ENCODE data around the gene TTC28. TPM values are rescaled to one million over a fixed set of nuclear protein-coding genes. Genes with fewer than 3 reads are reported as not detected.

Gene TTC28
- total and polyA plus RNA-seq, 2 donors (not counting 3 experiments of a cell fraction or from before 2014, with no cell fraction given) = 16.5 to 51.1 TPM

DNA sequence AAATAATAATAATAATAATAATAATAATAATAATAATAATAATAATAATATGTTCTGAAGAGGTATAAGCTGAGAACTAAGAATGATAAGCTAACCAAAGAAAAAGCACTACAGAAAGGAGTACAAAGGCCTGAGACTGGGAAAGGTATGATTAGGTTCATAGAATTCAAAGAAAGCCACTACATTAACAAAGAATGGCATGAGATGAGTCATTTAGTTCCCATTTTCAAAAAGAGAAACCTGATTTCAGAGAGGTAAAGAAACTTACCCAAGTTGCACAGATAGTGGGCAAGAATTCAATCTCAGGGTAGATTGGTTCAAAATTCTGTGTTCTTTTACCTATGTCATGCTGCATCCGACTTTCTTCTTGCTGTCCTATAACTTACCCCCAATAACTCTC lies 350.9 kb downstream of the TTC28 start:
- no peaks in the 10 kb centered on the region for H3K79me2 ChIP-seq (ENCODE audit: control insufficient read depth, insufficient read depth, low read length)
- no peaks in the 10 kb centered on the region for H3K36me3 ChIP-seq (ENCODE audit: control insufficient read depth in 2 of 2, extremely low read depth in 1 of 2, insufficient read depth in 2 of 2, low read length in 2 of 2)
- BruUV-seq (replicated peaks) = no TSS peak
- H3K4me3 ChIP-seq (replicated peaks in 1 of 3; ENCODE audit: insufficient read depth in 1 of 3, low read depth in 1 of 3, low read length in 3 of 3) = no peak overlapping the region
- H3K27ac ChIP-seq (ENCODE audit: insufficient read depth, low read depth, low read length) = no peak overlapping the region
- dilution Hi-C loops (cut with MboI; ENCODE audit: extremely low pct_ligation_motif_present, low sequenced_read_pairs) = no loop called here
- H3K4me2 ChIP-seq (ENCODE audit: insufficient read depth, low read length) = no peak overlapping the region
- intact Hi-C loops (cut with micrococcal nuclease) = no loop called here
- no peak overlapping the region for H2AFZ ChIP-seq (ENCODE audit: low read depth, low read length)
- ChIA-PET CTCF (no interaction called here), POLR2A (no interaction called here)
- no peak for DNase-seq (ENCODE audit: low read depth, low spot score)
- TF ChIP-seq POLR2AphosphoS5 (IDR thresholded peaks at IDR 0.05; ENCODE audit: insufficient read depth, low read depth, low read length) (no peak), JUN (IDR thresholded peaks at IDR 0.05; ENCODE audit: borderline replicate concordance, insufficient read depth, insufficient read length, low read depth) (no peak), POLR2A (IDR thresholded peaks at IDR 0.05; ENCODE audit: low read depth, low read length) (no peak), EZH2 (IDR thresholded peaks at IDR 0.05; ENCODE audit: borderline replicate concordance, low read depth, low read length, severe bottlenecking) (no peak)
- TF ChIP-seq, protein P1, sequence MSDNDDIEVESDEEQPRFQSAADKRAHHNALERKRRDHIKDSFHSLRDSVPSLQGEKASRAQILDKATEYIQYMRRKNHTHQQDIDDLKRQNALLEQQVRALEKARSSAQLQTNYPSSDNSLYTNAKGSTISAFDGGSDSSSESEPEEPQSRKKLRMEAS (IDR thresholded peaks at IDR 0.05; ENCODE audit: insufficient read depth, insufficient read length) = no peak
- no peaks in the 10 kb centered on the region for H3K9me1 ChIP-seq (replicated peaks; ENCODE audit: control insufficient read depth, extremely low read depth, insufficient read depth, low read length)
- peaks cover 4% of the 10 kb centered on the region for H4K20me1 ChIP-seq (replicated peaks; ENCODE audit: control insufficient read depth, extremely low read depth, insufficient read depth, low read length)
- no peaks in the 10 kb centered on the region for H3K4me1 ChIP-seq (ENCODE audit: control insufficient read depth, extremely low read depth, insufficient read depth, low read length)
- H3K9me3 ChIP-seq (replicated peaks; ENCODE audit: control insufficient read depth, insufficient read depth, low read length) = no peaks in the 10 kb centered on the region
- H3K27me3 ChIP-seq (ENCODE audit: control insufficient read depth in 2 of 2, insufficient read depth in 2 of 2, low read length in 2 of 2) = no peaks in the 10 kb centered on the region
- FAIRE-seq = no peak
- no peak overlapping the region for H3K9ac ChIP-seq (replicated peaks; ENCODE audit: extremely low read depth, insufficient read depth, low read length)

DNA sequence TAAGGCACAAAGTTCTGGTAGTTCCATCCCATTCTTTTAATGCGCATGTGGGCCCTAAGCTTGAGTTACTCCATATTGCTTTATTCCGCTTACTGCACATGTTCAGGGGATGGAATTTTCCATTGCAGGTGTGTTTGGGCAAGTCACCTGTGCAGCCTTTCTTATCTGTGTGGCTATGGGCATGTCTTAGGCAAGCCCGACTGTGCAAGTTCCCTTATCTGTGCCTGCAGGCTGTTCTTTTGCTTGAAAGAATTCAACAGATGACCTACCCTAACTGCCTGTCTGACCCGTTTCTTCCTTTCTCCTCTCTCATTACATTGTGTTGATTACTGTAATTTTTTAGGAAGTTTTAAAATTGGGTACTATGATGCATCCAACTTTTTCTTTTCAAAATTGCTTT lies 363.6 kb downstream of the TTC28 start:
- POLR2A ChIA-PET = no interaction called here
- peak; percentile 57 for DNase-seq (ENCODE audit: low read depth, low spot score)

More for the DNA sequence above, 363.6 kb downstream of the TTC28 start:
- no peak overlapping the region for H3K4me2 ChIP-seq (ENCODE audit: insufficient read depth, low read length)
- H4K20me1 ChIP-seq (replicated peaks; ENCODE audit: control insufficient read depth, extremely low read depth, insufficient read depth, low read length) = peaks cover 2% of the 10 kb centered on the region
- H3K9me3 ChIP-seq (replicated peaks; ENCODE audit: control insufficient read depth, insufficient read depth, low read length) = no peaks in the 10 kb centered on the region
- no peak overlapping the region for H3K27ac ChIP-seq (ENCODE audit: insufficient read depth, low read depth, low read length)
- CTCF ChIA-PET = no interaction called here
- H3K4me3 ChIP-seq (replicated peaks in 1 of 3; ENCODE audit: insufficient read depth in 1 of 3, low read depth in 1 of 3, low read length in 3 of 3) = no peak overlapping the region
- no peak overlapping the region for H3K9ac ChIP-seq (replicated peaks; ENCODE audit: extremely low read depth, insufficient read depth, low read length)
- H3K9me1 ChIP-seq (replicated peaks; ENCODE audit: control insufficient read depth, extremely low read depth, insufficient read depth, low read length) = no peaks in the 10 kb centered on the region
- H2AFZ ChIP-seq (ENCODE audit: low read depth, low read length) = no peak overlapping the region
- no peaks in the 10 kb centered on the region for H3K4me1 ChIP-seq (ENCODE audit: control insufficient read depth, extremely low read depth, insufficient read depth, low read length)
- no peaks in the 10 kb centered on the region for H3K79me2 ChIP-seq (ENCODE audit: control insufficient read depth, insufficient read depth, low read length)
- no TSS peak for BruUV-seq (replicated peaks)
- H3K36me3 ChIP-seq (ENCODE audit: control insufficient read depth in 2 of 2, extremely low read depth in 1 of 2, insufficient read depth in 2 of 2, low read length in 2 of 2) = no peaks in the 10 kb centered on the region
- intact Hi-C loops (cut with micrococcal nuclease) = no loop called here
- no peak for FAIRE-seq
- no peak for TF ChIP-seq POLR2A (IDR thresholded peaks at IDR 0.05; ENCODE audit: low read depth, low read length)
- TF ChIP-seq, protein P2, sequence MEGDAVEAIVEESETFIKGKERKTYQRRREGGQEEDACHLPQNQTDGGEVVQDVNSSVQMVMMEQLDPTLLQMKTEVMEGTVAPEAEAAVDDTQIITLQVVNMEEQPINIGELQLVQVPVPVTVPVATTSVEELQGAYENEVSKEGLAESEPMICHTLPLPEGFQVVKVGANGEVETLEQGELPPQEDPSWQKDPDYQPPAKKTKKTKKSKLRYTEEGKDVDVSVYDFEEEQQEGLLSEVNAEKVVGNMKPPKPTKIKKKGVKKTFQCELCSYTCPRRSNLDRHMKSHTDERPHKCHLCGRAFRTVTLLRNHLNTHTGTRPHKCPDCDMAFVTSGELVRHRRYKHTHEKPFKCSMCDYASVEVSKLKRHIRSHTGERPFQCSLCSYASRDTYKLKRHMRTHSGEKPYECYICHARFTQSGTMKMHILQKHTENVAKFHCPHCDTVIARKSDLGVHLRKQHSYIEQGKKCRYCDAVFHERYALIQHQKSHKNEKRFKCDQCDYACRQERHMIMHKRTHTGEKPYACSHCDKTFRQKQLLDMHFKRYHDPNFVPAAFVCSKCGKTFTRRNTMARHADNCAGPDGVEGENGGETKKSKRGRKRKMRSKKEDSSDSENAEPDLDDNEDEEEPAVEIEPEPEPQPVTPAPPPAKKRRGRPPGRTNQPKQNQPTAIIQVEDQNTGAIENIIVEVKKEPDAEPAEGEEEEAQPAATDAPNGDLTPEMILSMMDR (IDR thresholded peaks at IDR 0.05; ENCODE audit: extremely low read depth in 1 of 2, insufficient read depth in 1 of 2, low read depth in 1 of 2, low read length in 2 of 2) = no peak
- no peak for TF ChIP-seq EZH2 (IDR thresholded peaks at IDR 0.05; ENCODE audit: borderline replicate concordance, low read depth, low read length, severe bottlenecking)
- TF ChIP-seq POLR2AphosphoS5 (IDR thresholded peaks at IDR 0.05; ENCODE audit: insufficient read depth, low read depth, low read length) = no peak
- TF ChIP-seq JUN (IDR thresholded peaks at IDR 0.05; ENCODE audit: borderline replicate concordance, insufficient read depth, insufficient read length, low read depth) = no peak
- TF ChIP-seq MYC (IDR thresholded peaks at IDR 0.05; ENCODE audit: low read depth, low read length) = no peak
- TF ChIP-seq, protein P1 (IDR thresholded peaks at IDR 0.05; ENCODE audit: insufficient read depth, insufficient read length) = no peak
- TF ChIP-seq FOS (IDR thresholded peaks at IDR 0.05; ENCODE audit: borderline replicate concordance, insufficient read depth, low read length) = no peak
- no peak for TF ChIP-seq GATA2 (IDR thresholded peaks at IDR 0.05; ENCODE audit: insufficient read depth, insufficient read length, low read depth, low read length)
- no peaks in the 10 kb centered on the region for H3K27me3 ChIP-seq (ENCODE audit: control insufficient read depth in 2 of 2, insufficient read depth in 2 of 2, low read length in 2 of 2)
- dilution Hi-C loops (cut with MboI; ENCODE audit: extremely low pct_ligation_motif_present, low sequenced_read_pairs) = no loop called here

Measured in endothelial cell of umbilical vein (primary cell).